Hematopoietic multipotent progenitor cell treated with erythropoietin and hydrocortisone succinate and interleukin-3 and kit ligand, for 15 days (in vitro differentiated cells): Measurements from ENCODE around the gene FGF8.
"Not testable (repeated sequence)": the region's sequence is repeated elsewhere in the genome, so short reads cannot be mapped to it uniquely, and the experiment has no call there.

ENCODE experiments used
- DNase-seq: peaks from one replicate; pipeline ENCODE4 v3.0.0-alpha.2; 2015; ENCODE audit warnings: low spot score

Gene FGF8

GRCh38 chr10:101775273-101776160 is at the start of gene FGF8:
TSS of gene FGF8 (minus strand) at chr10:101776114. CDS start at chr10:101775900, 214 bp downstream.
- no peak for DNase-seq

- DNase-seq = no peak
These were observed 48.8 kb upstream of the FGF8 start for GRCh38 chr10:101824736-101825135.

- DNase-seq = no peak
These were observed 43.1 kb upstream of the FGF8 start for GRCh38 chr10:101818872-101819633.

- peak; percentile 99 for DNase-seq
These were observed 42.4 kb upstream of the FGF8 start, which contains the start of gene OGA for GRCh38 chr10:101818119-101818871. TSS of gene OGA (minus strand) at chr10:101818444. CDS start at chr10:101818022, 422 bp downstream.

GRCh38 chr10:101817337-101818118 is 41.6 kb upstream of the FGF8 start:
- peak; percentile 90 for DNase-seq

GRCh38 chr10:101816913-101817336 is 41.0 kb upstream of the FGF8 start:
- no peak for DNase-seq

GRCh38 chr10:101816376-101816775 is 40.5 kb upstream of the FGF8 start:
- no peak for DNase-seq

- peak; percentile 16 for DNase-seq
These were observed 38.7 kb upstream of the FGF8 start for GRCh38 chr10:101814466-101815071.

- DNase-seq = no peak
These were observed 36.7 kb upstream of the FGF8 start for GRCh38 chr10:101812606-101813005.

- no peak for DNase-seq
These were observed 31.2 kb upstream of the FGF8 start for GRCh38 chr10:101807158-101807557.

- no peak for DNase-seq
These were observed 27.6 kb upstream of the FGF8 start for GRCh38 chr10:101803511-101803910.

- no peak for DNase-seq
These were observed 21.6 kb upstream of the FGF8 start for GRCh38 chr10:101797403-101798059.

- DNase-seq = no peak
These were observed 17.6 kb upstream of the FGF8 start for GRCh38 chr10:101793526-101793925.

GRCh38 chr10:101789686-101790085 is 13.8 kb upstream of the FGF8 start:
- DNase-seq = no peak

GRCh38 chr10:101789231-101789630 is 13.3 kb upstream of the FGF8 start:
- not testable (repeated sequence) for DNase-seq

- DNase-seq = no peak
These were observed 9.9 kb upstream of the FGF8 start for GRCh38 chr10:101785801-101786200.

- DNase-seq = no peak
These were observed 8.6 kb upstream of the FGF8 start for GRCh38 chr10:101784558-101784957.

- DNase-seq = no peak
These were observed 7.8 kb upstream of the FGF8 start for GRCh38 chr10:101783736-101784118.

- peak; percentile 55 for DNase-seq
These were observed 7.2 kb upstream of the FGF8 start, which contains the start of gene NPM3 for GRCh38 chr10:101782811-101783735. TSS of gene NPM3 (minus strand) at chr10:101783446. CDS start at chr10:101783390, 56 bp downstream.
